Measurements from ENCODE around the gene ADAM15.
A peak's percentile ranks its signal among the peaks of the same experiment; 100 is the strongest.

The ADAM15 gene

GRCh38 chr1:155011437-155012025 is 39.6 kb upstream of the ADAM15 start:
- no peak for DNase-seq (ENCODE audit: low read depth in 4 of 4, low spot score in 1 of 4)

- no peak for DNase-seq (ENCODE audit: low read depth in 4 of 4, low spot score in 1 of 4)
These were observed 39.0 kb upstream of the ADAM15 start for GRCh38 chr1:155012026-155012546.

GRCh38 chr1:155012776-155013602 is 38.1 kb upstream of the ADAM15 start:
- DNase-seq (ENCODE audit: low read depth in 4 of 4, low spot score in 1 of 4) = no peak

- no peak for DNase-seq (ENCODE audit: low read depth in 4 of 4, low spot score in 1 of 4)
These were observed 37.5 kb upstream of the ADAM15 start for GRCh38 chr1:155013632-155014031.

GRCh38 chr1:155014709-155015508 is 36.2 kb upstream of the ADAM15 start:
- no peak for DNase-seq (ENCODE audit: low read depth in 4 of 4, low spot score in 1 of 4)

- DNase-seq (ENCODE audit: low read depth in 4 of 4, low spot score in 1 of 4) = no peak
These were observed 35.4 kb upstream of the ADAM15 start for GRCh38 chr1:155015527-155016230.

- no peak for DNase-seq (ENCODE audit: low read depth in 4 of 4, low spot score in 1 of 4)
These were observed 34.8 kb upstream of the ADAM15 start for GRCh38 chr1:155016231-155016831.

- DNase-seq (ENCODE audit: low read depth in 4 of 4, low spot score in 1 of 4) = peak; percentile 67 to 93 (median 84)
These were observed 33.8 kb upstream of the ADAM15 start for GRCh38 chr1:155017041-155017945.

- DNase-seq (ENCODE audit: low read depth in 4 of 4, low spot score in 1 of 4) = no peak
These were observed 33.2 kb upstream of the ADAM15 start for GRCh38 chr1:155017946-155018316.

GRCh38 chr1:155018617-155019348 is 32.3 kb upstream of the ADAM15 start:
- no peak for DNase-seq (ENCODE audit: low read depth in 4 of 4, low spot score in 1 of 4)

GRCh38 chr1:155019377-155020245 is 31.5 kb upstream of the ADAM15 start:
- no peak for DNase-seq (ENCODE audit: low read depth in 4 of 4, low spot score in 1 of 4)

GRCh38 chr1:155022136-155022926 is 28.8 kb upstream of the ADAM15 start:
- DNase-seq (ENCODE audit: low read depth in 4 of 4, low spot score in 1 of 4) = no peak

GRCh38 chr1:155022927-155023236 is 28.2 kb upstream of the ADAM15 start:
- DNase-seq (ENCODE audit: low read depth in 4 of 4, low spot score in 1 of 4) = no peak

- DNase-seq (ENCODE audit: low read depth in 4 of 4, low spot score in 1 of 4) = no peak
These were observed 27.5 kb upstream of the ADAM15 start for GRCh38 chr1:155023627-155024026.

GRCh38 chr1:155024315-155024714 is 26.8 kb upstream of the ADAM15 start:
- DNase-seq (ENCODE audit: low read depth in 4 of 4, low spot score in 1 of 4) = no peak

GRCh38 chr1:155026154-155026553 is 25.0 kb upstream of the ADAM15 start:
- no peak for DNase-seq (ENCODE audit: low read depth in 4 of 4, low spot score in 1 of 4)

- DNase-seq (ENCODE audit: low read depth in 4 of 4, low spot score in 1 of 4) = no peak
These were observed 24.5 kb upstream of the ADAM15 start for GRCh38 chr1:155026588-155026987.
